ENCODE measurements around the gene MVB12A.

MVB12A gene

GRCh38 chr19:17471410-17472125, 51.7 kb downstream of the MVB12A start:
- no peak for DNase-seq (ENCODE audit: low read depth in 2 of 2)

- no peak for DNase-seq (ENCODE audit: low read depth in 2 of 2)
These were observed 53.2 kb downstream of the MVB12A start for GRCh38 chr19:17473041-17473440.

Measured in stimulated activated CD8-positive, alpha-beta memory T cell treated with anti-CD3 and anti-CD28 coated beads, Interleukin-15, amount 100 ng/mL, for 48 hours (primary cell).